GM18861 (cell line): Measurements from ENCODE around the gene TRPM2.

Experiments
- ATAC-seq: cut with Tn5 transposase; IDR thresholded peaks from one replicate; pipeline ENCODE4 v1.9.1; 2021; ENCODE audit not compliant: unreplicated experiment

Gene TRPM2

DNA sequence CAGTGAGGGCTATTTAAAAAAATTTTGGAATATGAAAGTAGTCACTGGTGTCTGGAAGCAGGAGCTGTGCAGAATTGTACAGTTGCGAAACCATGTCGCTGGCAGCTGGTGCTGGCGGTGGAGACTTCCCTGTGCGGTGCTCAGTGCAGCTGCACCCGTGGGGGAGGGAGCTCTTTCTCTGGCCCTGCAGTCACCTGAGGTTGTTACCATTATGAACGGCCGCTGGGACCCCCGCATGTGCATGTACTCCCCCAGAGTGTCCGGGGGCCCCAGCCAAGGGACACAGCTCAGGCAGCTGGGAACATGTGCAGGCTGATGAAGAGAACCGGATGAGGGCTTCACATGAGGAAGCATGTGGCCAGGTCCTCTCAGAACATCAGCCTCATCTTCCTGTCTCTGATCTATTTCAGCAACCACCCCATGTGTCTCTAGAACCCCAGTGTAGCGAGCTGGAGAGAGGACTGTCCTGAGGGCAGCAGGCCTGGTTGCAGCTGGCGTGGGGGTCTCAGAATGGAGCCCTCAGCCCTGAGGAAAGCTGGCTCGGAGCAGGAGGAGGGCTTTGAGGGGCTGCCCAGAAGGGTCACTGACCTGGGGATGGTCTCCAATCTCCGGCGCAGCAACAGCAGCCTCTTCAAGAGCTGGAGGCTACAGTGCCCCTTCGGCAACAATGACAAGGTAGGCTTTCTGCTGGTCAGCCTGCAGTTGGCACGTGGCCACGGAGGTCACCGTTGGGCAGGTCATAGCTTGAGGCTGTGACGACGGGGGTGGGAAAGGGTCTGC is at the start of gene TRPM2:
Gene TRPM2 (plus strand): TSS at position 431 of the 780 bp plus-strand sequence. CDS start 80 bp downstream, at position 511.
- no peak for ATAC-seq

DNA sequence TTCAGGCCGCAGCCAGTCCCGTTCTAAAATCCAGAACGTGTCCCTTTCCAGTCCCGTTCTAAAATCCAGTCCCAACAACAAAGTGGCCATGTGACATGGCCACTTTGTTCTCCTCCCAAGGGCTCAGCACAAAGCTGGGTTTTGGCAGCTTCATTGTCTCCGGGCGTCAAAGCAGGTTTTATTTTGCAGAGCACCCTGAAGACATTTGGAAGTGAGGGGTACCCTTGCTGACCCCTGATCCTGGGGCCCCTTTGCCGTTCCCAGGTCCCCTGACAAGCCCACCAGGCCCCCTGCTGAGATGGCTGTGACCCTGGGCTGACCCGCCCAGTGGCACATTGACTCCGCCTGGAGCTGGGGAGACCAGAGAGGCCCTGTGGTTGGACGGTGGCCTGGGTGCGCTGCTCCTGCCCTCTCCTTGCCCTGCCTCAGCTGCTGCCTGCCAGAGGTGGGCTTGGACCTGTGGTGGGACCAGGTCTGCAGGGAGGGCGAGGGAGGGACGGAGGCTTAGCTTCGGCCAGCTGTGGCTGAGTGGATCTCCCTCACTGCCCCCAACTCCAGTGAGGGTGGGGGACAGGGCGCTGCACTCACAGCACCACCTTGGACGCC is 49.3 kb upstream of the TRPM2 start:
- no peak for ATAC-seq

DNA sequence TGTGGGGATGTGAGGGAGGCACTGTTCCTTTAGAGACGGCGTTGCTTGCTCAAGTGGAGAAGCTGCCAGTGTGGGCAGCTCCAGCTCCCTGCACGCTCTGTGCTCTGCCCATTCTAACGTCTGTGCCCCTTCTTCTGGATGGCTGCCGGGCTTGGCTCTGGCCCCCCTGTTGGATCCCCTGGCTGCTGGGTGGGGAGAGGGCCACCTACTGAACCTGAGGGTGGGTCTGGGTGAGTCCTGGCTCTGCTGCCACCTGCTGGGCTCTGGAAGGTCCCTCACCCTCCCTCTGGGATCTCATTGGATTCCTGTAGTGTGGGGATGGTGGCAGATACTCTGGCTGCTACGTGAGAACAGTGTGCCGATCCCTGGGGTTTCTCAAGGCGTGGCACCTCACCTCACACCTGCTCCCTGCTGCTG is 48.5 kb upstream of the TRPM2 start:
- no peak for ATAC-seq

DNA sequence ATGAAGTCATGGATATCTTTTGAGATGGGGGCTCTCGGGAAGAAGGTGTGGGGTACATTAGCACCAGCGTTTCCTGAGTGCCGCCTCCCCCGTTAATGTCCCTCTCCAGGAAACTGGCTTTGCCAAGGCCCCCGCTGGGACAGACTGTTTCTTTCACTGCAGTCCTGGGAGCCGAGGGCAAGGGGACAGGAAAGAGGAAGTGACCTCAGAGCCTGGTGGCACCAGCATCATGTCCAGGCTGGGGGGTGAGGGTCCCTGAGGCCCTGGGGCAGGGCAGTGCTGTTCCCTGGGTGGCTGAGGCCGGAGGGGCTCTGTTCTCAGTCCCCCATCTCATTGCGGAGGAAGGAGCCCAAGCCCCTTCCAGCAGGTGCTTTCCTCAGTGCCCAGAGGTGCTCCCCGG is 47.7 kb upstream of the TRPM2 start:
- ATAC-seq: no peak

DNA sequence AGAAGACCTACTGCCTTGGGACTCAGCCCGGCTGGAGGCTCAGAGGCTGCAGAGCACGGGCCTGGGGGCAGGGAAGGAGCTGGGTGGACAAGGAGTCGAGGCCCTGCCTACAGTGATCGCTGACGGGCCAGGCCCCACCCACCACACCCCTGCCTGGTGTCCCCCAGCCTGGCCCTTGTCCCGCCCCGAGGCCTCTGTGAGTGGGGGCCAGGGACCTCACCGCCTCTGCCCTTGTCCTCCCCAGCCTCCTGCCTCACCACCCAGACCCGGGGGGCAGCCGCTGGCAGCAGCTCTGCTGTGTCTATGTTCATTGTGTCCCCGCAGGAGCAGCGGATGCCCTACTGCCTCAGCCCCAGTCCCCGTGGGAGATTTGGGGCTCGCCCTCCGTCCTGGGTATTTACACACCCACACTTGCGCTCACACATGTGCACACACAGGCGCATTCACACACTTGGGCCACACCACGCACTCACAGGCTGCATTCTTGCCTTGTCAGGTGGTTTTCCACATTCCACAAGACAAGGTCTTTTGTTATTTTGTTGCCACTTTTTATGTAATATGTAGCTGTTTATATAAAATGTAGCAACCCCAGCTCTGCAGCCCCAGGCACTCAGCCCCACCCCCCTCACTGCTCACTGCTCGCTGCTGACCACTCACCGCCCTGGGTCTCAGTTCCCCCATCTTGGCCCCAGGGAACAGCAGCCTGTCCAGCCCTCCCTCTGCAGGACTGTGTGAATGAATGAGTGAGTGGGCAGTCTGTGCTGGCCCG is 46.3 kb upstream of the TRPM2 start:
- no peak for ATAC-seq

DNA sequence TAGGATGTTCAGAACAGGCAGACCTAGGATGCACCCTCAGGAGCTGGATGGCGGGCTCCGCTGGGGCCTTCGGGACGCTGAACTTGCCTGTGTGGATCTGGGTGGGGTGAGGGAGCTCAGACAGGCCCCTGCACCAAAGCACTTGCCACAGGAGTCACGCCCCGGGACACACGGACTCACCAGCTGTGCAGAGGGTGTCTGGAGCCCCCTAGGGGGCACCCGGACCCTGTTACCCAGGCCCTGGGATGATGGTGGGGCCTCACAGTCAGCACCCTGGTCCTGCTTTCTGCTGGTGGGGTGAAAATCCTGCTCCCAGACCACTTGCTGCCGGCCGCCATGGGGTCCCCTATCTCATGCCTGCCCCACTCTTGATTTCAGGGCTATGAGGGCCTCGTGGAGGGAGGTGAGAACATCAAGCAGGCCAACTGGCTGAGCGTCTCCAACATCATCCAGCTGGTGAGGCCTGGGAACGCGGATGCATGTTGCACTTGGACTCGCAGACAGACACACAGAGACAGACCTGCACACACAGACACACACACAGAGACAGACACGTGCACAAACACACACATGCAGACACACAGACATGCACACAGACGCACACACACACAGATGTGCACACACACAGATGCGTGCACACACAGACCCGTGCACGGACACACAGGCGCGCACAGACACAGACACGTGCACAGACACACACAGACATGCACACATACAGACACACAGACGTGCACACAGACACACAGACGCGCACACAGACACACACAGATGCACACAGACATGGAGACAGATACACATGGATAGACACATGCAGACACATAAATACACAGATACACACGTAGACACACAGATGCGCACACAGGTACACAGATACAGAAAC is 42.6 kb upstream of the TRPM2 start:
- no peak for ATAC-seq

DNA sequence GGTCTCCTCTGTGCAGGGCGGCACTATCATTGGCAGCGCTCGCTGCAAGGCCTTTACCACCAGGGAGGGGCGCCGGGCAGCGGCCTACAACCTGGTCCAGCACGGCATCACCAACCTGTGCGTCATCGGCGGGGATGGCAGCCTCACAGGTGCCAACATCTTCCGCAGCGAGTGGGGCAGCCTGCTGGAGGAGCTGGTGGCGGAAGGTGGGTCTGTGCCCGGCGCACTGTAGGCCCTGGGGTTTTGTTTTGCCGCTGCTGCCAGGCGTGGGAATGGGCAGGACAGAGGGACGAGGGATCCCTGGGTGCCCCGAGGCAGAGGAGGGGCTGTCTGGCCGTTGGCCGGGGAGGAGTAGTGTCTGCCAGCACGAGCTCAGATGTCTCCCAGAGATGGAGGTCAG is 41.3 kb upstream of the TRPM2 start:
- no peak for ATAC-seq

DNA sequence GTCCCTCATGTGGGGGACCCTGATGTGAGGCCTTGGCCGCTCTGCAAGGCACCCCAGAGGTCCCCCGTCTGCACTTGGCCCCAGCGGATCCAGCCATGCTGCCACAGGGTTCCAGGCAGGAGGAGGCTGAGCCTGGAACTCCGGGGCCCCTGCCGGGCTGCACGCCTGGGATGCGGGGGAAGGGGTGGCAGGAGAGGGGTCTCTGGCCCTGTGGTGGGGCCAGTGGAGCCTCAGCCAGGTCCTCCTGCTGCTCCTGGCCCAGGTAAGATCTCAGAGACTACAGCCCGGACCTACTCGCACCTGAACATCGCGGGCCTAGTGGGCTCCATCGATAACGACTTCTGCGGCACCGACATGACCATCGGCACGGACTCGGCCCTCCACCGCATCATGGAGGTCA is 40.7 kb upstream of the TRPM2 start:
- ATAC-seq: no peak

DNA sequence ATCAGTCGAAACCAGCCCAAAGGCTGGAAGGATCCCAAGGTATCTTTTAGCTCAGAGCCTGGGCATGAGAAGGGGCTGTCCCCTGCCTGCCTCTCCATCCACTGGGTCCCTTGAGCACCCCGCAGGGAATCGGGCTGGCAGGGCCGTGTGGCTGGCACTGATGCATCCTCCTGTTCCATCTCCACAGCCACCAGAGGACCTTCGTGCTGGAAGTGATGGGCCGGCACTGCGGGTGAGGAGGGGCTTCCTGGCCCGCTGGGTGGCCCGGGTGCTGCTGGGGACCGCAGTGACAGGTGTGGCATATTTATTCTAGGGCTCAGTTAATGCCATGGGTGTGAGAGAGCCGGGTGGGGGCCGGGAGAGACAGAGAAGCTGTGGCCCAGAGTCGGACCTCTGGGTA is 40.0 kb upstream of the TRPM2 start:
- no peak for ATAC-seq

DNA sequence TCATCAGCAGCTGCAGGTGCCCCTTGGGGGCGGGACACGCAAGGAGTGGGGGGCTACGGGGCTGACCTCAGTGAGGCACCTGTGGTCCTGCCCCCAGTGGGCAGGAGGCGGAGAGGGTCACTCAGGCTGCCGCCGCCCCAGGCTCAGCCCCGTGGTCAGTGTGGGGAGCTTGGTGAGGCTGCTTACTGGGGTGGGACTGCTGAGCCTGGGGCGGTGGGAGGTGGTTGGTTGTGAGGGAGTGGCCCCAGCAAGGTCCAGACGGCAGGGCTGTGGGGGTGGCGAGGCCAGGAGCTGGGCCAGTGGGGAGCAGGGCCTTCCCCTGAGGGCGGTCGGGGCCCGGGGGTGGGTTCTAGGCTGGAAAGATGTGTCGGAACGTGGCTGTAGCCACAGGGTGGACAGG is 39.3 kb upstream of the TRPM2 start:
- no peak for ATAC-seq

DNA sequence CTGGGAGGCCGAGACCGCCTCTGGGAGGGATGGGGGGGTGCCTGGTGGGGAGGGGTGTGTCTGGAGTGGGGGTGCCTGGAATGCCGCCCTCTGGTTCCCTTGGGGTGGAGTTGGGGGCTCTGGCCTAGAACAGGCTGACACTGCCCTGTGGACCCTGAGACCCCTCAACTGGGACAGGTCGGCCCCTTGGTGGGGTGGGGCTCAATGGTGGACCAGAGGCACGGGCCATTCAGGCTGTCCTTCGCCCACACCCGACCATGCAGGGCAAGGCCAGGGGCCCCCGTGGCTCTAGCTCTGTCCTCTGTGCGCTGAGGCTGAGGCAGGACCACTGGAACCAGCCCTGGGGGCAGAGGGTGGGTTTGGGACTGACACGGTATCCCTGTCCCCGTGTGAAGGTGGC is 38.9 kb upstream of the TRPM2 start:
- ATAC-seq: no peak

DNA sequence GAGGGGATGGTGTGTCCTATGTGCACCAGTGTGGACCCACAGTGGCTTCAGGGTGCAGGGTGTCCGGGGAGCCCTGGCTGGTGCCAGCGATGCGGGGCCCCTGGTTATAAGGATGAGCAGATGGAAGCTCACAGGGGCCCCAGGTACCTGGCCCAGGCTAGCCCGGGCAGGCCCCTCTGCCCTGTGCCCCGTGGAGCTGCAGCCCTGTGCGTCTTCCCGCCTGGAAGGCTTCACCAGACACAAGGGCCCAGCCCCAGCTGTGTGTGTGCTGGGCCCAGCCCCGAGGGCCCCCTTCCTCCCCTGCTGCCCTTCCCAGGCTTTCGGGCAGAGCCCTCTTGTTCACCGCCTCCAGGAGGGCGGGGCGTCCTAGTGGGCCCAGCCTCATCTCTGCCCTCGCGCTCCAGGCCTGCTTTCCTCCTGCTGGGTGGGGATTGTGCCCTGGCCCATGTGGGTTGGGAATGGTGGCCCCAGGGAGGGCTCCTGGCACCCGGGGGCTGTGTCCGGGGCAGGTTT is 37.7 kb upstream of the TRPM2 start:
- no peak for ATAC-seq

DNA sequence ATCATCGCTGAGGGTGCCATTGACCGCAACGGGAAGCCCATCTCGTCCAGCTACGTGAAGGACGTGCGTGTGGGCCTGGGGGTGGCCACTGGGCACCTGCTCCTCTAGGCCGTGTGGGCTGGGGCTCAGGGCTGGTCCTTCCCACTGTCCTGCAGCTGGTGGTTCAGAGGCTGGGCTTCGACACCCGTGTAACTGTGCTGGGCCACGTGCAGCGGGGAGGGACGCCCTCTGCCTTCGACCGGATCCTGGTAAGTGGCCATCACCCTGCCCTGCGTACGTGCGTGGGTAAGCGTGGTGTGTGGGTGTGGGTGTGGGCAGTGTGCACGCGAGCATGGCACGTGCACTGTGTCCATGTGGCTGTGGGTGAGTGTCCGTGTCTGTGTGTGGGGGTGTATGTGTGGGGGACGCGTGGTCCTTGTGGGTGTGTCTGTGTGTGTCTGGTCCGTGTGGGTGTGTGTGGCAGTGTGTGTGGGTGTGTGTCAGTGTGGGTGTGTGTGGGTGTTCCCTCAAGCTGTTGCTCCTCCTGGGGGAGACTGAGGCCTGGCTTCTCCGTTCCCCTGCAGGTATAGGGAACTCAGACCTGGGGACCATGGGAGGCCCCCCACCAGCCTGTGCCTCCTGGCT is 37.0 kb upstream of the TRPM2 start:
- no peak for ATAC-seq

DNA sequence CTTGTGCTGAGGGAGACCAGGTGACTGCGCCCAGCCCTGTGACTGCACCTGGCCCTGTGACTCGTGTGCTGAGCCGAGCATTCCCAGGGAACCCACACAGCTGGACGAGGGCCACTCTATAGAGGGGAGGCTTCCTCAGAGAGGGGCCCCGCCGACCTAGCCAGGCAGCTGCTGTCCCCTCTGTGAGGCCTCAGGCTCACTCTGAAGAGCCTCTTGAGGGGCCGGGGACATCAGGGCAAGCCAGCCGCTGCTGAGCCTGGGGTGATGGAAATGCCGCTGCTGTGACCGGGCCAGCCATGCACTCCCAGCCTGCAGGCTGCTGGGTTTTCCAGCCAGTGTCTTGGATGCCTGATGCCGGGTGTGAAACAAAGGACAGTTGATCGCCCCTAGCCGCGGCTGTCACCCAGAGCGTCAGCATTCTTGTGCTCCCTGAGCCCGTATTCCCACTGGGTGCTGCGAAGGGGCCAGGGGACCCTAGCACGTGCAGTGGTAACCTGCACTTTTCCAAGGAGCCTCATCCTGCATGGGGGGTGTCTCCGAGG is 36.1 kb upstream of the TRPM2 start:
- ATAC-seq: no peak

DNA sequence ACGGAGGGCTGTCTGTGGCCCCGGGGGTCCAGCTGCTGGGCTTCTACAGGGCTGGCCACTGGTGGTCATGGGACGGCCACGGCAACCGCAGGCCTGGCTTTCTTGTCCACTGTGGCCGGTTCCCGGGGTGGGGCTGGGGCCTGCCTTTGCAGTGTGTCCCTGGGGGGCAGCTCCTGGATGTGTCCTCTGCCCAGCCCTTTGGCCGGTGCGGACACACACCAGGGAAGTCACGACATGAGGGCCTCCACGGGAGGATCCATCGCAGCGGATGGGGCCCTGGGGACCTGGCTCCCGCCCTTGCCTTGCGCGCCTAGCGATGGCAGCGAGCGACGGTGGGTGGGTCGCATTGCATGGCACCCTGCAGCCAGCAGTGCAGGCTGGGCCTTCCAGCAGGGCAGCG is 35.5 kb upstream of the TRPM2 start:
- no peak for ATAC-seq

DNA sequence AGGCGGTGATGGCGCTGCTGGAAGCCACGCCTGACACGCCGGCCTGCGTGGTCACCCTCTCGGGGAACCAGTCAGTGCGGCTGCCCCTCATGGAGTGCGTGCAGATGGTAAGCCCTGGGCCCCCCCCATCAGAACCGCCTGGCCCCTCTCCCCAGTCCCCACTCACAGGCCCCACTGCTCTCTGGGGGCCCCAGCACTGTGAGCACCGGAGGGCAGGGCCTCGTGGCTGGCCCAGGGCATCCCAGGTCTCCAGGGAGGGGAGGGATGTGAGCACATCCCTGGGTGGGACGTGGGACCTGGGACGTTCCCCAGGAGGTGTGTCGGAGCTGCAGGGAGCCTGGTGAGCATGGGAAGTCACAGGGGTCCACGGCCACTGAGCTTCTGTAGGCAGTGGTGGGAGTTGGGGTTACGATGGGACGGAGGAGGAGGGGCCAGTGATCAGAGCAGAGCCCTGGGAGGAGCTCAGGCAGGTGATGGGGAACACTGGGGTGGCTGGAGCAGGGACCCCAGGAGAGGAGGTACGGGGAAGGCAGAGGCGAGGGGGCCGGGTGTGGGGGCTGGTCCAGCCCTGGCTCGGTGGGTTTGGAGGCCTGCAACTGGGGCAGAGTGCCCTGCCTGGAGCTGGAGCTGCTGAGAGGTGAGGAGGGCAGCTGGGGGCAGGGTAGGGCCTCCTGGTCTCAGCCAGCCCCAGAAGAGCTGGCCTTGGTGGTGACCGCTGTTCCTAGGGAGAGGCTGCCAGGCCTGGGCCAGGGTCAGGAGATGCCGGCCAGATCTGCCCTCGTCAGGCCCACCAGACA is 34.7 kb upstream of the TRPM2 start:
- ATAC-seq: no peak

DNA sequence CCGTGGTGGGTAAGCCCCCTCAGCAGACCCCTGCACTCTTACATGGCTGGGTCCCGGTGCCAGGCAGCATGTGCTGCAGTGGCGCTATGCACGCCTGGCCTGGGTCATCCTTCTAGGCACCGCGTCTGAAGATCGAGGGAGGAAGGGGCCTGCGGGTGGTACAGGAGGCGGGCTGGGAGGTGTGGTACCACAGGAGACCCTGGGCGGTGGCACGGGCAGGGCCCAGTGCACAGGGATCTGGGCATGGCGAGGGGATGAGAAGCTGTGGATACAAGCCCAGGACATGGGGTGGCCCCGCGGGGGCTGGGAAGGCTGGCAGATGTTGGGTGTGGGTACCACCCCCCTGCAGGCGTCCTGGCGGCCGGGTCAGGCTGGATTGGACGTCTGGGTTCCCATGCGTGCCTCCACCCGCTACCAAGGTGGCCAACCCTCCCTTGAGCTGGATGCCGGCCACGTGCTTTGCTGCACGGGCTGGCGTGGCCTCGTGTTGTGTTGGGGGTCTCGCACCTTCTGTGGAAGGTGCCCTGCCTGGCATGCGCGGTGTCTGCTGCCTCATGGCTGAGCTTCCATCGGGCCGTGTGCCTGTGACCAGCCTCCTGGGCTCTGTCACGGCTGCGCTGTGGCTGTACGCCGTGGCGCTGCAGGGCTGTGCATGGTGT is 33.9 kb upstream of the TRPM2 start:
- ATAC-seq: no peak

DNA sequence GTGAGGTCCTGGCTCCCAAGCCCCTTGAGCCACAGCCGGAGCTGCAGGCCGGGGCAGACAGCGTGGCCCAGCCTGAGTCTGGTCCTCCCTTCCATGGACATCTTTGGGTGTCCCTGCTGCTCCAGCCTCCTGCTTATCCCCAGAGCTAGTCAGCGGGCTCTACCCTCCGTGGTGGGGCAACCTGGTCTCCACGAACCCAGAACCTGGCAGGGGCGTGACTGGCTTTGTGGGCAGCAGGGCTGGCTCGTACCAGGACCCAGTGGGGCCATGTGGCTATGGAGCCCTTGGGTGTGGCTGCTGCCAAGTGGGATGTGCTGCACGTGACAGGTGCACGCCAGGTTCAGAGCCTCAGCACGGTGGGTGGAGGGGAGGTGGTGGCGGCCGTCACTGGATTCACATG is 32.6 kb upstream of the TRPM2 start:
- no peak for ATAC-seq
